HG03520 (cell line): ENCODE measurements around the gene PPP1R14D.
A peak's percentile ranks its signal among the peaks of the same experiment; 100 is the strongest.
"Not testable (repeated sequence)": the region's sequence is repeated elsewhere in the genome, so short reads cannot be mapped to it uniquely, and the experiment has no call there.

ENCODE experiments used
- ATAC-seq: cut with Tn5 transposase; IDR thresholded peaks from one replicate; pipeline ENCODE4 v1.9.1; 2021; ENCODE audit warnings: mild to moderate bottlenecking, moderate library complexity; ENCODE audit not compliant: unreplicated experiment

PPP1R14D gene, protein sequence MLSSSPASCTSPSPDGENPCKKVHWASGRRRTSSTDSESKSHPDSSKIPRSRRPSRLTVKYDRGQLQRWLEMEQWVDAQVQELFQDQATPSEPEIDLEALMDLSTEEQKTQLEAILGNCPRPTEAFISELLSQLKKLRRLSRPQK

DNA sequence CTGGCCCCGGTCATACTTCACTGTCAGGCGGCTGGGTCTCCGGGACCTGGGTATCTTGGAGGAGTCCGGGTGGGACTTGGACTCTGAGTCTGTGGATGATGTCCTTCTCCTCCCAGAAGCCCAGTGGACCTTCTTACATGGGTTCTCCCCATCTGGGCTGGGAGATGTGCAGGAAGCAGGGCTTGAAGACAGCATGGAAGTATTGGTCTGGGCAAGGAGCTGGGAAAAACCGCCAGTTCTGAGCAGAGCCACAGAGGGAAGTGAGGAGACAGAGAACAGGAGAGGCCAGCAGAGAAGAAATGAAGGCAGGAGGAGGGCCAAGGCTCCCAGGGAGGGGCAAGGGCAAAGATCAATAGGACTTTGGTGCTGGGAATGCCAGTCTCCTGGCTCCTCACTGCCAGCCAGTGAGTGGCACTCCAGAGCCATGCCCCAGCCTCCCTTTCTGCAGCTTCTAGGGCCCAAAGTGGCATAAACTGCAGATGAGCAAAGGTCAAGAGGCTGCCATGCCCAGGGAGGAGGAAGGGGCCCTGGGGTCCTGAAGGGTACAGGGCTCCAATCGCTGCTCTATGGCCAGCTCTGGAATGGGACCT is at the start of gene PPP1R14D:
Gene PPP1R14D (minus strand): TSS at position 262 of the 590 bp plus-strand sequence. CDS start 67 bp downstream, at position 195.
- ATAC-seq: no peak

DNA sequence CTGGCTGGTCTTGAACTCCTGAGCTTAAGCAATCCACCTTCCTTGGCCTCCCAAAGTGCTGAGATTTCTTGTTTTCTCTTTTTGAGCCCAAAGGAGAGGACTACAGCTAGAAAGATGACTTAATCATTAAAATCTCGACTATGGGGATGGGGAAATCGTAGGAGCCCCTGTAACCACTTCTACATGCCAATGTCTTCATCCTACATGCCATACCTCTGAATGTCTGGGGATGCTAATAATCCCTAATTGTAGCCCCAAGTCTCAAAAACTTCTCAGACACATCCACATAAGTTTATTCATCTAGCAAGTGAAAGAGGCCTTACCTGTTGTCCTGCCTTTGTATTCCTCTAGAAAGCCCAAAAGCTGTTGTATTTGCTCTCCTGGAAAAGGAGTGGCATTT is 49.2 kb upstream of the PPP1R14D start:
- ATAC-seq: no peak

DNA sequence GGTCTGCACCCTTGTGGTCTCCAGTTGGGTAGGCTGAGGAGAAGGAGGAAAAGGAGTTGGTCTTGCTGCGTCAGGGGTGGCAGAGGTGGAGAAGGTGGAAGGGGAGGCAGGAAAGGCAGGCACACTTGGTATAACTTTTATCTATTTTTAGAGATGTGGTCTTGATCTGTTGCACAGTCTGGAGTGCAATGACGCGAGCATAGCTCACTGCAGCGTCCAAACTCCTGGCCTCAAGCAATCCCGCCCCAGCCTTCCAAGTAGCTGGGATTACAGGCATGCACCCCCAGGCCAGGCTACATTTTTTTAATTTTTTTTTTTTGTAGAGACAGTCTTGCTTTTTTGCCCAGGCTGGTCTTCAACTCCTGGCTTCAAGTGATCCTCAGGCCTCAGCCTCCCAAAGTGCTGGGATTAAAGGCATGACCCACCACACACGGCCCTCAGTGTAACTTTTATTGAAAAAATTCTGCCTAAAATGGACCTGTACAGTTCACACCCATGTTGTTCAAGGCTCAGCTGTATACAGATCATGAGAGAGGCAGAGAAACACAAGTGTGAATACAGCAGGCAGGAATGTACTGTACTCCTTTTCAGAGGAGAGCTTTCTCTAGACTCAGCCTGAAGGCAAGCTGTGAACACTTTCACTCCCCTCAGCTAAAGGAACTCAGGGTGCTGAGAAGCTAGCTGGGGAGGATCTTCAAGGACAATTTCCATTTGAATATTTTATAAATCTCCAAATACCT is 47.7 kb upstream of the PPP1R14D start:
- ATAC-seq: no peak

DNA sequence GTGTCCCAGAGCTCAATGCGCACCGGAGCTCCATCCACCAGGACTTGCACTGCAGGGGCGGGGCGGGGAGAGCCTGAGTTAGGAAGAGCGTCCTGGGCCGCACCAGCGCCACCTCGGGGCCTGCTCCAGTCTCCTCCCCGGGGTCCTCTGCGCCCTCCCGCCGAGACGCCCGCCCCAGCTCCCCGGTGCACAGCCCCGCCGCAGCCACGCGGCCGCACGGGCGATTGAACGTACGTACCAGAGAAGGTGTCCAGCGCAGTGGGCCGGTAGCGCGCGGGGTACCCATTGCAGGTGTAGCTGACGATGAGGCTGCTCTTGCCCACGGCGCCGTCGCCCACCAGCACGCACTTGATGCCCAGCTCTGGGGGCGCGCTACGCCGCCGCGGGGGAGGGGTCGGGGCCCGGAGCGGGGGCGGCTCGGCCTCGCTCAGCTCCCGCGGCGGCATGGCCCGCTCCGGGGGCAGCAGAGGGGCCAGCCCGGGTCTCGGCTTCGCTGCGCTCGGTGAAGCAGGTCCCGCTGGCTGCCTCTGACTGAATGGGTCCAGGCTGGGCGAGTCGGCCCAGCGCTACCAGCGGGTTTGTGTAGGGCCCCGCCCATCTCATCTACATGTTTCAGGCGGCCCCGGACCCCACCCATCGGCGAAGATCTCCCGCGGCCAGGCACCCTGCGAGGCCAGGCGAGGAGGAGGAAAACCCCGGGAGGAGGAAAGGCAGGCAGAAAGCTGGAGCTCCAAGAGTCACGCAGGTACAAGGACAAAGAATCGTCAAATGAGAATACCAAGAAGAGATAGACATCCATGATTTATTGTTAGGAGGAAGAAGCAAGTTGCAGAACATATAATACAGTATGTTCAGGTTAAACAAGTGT is 45.4 kb upstream of the PPP1R14D start, which contains the start of gene RHOV:
Gene RHOV (minus strand): TSS at position 541 of the 868 bp plus-strand sequence. CDS start 95 bp downstream, at position 446.
- ATAC-seq: no peak

DNA sequence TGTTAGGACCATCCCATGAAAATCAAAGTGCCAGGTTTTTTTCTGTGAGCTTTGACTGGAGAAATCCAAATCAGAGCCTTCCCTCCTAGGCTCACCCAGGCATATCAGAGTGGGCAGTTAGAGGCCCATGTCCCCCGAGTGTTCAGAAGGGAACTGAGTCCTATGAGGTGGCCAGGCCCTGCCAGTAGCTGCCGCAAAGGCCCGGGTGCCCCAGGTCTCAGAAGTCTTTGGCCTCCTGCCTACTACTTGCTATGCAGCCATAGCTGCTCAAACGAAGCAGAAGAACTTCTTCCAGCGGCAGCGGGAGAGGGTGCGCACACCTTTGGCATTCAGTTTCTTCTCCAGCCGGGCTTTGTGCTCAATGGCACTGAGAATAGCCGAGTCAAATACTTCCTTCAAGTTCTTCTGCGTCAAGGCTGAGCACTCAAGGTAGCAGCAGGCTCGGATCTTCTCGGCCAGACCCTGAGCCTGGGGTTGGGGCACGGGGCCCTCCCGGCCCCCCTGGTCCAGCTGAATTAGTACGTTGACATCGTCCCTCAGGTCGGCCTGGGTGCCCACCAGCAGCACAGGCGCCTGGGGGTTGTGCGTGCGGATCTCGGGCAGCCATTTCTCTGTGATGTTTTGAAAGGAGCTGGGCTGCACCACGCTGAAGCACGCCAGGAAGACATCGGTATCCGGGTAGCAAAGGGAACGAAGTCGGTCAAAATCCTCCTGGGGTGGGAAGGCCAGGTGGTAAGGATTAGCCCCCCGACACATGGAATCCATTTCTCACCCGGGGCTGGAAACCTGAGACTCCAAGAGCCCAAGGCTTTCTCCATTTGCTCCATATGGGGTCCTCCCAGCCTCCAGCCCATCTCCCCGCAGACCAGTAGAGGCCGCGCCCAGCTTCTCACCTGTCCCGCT is 44.5 kb upstream of the PPP1R14D start:
- ATAC-seq: no peak

DNA sequence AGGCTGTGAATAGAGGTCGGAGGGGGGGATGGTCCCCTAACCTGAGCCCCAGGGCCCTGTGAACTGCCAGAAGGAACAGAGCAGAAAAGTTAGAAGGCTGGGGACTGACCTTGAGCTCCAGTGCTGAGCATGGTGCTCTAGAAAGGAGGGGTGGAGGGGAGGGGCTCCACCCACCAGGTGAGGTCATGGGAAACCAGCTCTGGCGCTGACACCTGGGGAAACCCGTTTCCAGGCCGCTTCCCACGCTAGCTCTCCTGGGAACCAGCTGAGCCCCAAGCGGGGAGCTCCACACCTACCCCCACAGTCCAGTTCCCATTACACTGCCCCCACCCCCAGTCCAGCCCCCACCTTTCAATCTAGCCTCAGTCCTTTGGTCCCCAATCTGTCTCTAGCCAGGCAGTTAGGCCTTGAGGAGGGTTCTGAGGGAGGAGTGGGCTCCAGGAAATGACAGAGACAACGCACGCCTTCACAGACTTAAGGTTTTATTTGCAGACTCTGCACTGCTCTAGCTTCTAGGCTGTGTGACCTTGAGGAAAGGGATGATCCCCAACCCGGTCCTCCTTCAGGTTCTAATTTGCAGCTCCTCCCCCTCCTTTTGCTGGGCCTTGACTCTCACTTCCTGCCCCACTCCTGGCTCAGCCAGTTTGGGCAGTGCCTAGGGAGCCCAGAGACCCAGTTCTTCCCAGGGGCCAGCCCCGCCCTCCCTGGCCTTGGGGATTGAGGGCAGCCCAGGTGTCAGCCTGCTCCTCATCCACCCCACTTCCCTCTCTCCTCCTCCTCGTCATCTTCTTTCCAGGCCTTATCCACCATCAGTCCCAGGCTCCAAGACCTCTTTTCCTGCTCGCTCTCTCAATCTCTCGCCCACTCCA is 43.5 kb upstream of the PPP1R14D start:
- ATAC-seq: no peak

DNA sequence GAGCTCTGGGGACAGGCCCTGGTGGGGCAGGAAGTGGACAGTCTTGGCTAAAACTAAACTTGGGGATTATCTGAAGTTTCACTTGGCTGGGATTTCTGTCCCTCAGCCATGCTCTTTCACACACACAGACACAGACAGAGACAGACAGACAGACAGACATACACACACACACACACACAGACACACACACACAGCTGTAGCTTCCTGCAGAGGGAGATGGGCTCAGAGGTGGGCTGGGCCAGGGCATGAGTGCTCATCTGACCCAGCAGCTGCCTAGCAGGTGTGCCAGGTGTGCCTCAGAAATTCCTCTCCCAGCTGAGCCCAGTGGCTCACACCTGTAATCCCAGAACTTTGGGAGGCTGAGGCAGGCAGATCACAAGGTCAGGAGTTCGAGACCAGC is 42.2 kb upstream of the PPP1R14D start:
- ATAC-seq: no peak

DNA sequence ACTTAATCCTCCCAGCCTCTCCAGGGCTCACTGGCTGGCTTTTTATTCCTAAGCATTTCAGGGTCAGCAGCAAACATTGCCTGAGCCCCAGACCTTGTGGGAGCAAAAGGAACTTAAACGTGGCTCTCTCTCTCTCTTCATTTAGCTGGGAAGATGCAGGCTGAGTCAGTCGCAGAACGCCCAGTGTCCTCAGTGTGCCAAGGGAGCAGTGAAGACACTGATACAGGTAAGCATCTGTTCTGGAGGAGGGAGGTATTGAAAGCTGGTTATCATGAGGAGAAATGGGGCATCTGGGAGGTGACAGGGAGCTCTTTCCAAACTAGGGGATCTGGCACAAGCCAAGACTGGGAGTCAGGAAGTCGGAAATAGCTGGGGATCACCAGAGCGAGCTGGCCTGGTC is 41.2 kb upstream of the PPP1R14D start:
- no peak for ATAC-seq

DNA sequence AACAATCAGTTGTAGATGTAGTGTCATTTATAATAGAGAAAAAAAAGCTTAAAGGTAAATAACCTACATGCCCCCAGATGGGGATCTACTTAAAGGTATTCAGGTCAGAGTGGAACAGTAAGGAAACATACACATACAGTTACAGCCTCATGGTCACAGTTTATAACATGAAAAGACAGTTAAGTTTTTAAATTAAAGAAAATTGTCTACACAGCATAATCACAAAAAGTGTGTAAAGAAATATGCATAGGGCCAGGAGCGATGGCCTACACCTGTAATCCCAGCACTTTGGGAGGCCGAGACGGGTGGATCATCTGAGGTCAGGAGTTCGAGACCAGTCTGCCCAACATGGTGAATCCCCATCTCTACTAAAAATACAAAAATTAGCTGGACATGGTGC is 38.7 kb upstream of the PPP1R14D start:
- ATAC-seq: no peak

DNA sequence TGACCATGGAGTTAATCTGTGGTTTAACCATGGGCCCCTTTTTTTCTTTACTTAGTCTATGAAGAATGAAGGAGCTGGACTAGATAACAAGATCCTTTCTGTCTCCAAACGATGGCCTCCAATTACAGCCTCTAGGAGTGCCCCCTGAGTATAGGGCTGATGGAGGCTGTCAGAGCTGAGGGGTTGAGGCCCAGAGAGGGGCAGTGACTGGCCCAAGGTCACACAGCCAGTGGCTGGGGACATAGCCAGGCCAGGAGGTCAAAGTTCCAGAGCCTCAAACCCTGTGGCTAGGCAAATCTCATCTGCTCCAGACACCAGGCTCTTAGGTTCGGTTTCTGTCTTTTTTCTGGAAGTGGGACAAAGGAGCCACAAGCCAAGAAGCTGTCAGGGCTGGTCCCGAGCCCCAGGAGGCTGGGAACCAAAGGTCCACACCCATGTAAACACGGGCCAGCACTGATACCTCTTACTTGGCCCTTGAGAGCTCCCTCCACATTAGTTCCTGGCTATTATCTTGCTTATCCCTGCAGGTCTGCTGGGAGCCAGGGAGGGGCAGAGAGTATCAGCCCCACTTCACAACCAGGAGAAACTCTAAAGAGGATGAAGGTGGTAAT is 35.3 kb upstream of the PPP1R14D start:
- ATAC-seq: no peak

DNA sequence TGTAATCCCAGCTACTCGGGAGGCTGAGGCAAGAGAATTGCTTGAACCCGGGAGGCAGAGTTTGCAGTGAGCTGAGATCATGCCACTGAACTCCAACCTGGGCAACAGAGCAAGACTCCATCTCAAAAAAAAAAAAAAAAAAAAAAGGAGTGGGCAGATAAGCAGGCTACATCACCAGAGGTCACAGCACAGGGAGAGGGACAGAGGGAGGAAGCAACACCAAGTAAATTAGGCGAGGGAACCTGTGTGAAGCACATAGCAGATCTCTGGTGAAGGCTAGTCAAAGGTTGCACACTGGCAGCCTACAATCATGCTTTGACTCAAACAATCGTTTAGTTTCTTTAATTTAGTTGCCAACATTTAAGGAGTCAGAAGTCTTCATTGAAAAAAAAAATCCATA is 32.6 kb upstream of the PPP1R14D start:
- not testable (repeated sequence) for ATAC-seq

DNA sequence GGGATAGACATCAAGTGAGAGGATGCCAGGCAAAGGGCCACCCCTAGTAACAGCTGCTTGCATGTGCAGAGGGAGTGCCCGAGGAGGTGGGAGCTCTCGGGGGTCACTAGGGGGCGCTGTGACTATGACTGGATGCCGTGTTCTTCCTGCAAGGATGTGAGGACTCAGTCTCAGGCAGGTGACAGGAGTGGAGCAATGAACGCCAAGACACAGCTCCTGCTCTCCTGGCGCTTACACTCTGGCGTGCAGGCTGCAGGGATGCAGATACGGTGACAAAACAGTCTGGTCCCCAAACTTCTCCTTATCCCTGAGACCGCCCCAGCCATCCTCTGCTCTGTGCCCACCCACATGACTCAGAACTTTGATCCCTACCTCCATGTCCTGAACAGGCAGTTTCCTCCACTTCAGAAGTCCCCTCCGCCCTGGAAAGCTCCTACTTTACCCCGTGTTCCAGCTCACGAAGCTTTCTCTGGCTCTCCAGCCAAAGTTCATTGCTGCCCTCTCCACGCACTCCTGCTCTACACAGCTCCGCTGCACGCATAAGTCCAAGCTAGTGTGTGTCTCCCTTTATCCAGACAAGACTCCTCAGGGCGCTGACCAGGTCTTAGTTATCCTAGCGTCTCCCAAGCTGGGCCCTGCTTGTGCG is 30.8 kb upstream of the PPP1R14D start:
- peak; percentile 64 for ATAC-seq

DNA sequence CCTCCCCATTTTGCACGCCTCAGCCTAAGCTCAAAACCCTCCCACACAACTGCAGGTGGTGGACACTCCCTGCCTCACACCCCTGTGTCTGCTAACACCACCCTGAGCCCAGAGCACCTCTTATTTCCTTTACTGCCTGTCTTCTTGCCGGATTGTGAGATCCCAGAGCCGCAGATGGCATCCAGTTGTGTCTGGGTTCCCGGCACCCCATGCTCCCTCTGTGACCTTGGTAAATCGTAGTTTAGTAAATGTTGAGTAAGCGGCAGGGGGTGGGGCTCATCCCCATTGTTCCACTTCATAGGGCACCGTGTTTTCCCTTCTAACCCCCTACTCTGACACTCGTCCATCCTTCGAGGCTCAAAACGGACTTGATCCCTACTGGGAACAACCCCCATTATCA is 30.2 kb upstream of the PPP1R14D start:
- ATAC-seq: no peak

DNA sequence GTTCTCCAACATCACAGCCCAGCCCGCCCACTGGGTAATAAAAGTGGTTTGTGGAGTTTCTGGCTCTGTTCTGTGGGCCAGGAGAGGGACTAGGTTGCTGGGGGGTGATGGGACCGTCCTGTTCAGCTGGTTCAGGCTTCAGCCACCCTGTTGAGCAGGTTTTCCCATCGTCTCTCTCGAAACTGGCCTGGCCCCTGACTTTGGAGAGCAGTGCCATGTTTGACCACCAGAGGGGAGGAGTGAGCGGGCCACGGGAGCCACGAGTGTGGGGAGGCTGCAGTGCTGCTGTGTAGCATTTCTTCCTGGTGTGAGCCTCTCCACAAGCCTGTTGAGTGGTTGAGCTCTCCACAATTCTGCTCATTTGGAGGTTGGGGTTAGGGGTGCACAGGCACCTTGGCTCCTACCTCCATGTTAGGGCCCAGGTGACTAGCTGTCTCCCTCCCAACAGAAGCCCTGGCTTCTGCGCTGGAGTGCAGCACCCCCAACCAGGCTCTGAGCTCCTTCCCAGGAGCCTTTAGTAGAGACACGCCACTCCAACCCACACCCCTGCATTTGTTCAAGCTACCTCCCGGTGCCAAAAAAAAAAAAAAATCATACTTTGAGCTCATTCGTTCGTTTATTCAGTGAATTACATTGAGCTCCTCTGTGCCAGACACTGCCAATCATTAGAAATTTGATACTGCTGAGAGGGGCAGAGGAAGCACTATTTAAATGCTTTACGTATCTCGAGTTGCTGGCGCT is 29.3 kb upstream of the PPP1R14D start:
- peak; percentile 64 for ATAC-seq

DNA sequence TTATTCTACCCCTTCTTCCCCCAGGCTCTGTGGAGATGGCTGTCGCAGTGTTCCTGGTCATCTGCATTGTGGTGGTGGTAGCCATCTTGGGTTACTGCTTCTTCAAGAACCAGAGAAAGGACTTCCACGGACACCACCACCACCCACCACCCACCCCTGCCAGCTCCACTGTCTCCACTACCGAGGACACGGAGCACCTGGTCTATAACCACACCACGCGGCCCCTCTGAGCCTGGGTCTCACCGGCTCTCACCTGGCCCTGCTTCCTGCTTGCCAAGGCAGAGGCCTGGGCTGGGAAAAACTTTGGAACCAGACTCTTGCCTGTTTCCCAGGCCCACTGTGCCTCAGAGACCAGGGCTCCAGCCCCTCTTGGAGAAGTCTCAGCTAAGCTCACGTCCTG is 28.2 kb upstream of the PPP1R14D start:
- ATAC-seq: no peak

DNA sequence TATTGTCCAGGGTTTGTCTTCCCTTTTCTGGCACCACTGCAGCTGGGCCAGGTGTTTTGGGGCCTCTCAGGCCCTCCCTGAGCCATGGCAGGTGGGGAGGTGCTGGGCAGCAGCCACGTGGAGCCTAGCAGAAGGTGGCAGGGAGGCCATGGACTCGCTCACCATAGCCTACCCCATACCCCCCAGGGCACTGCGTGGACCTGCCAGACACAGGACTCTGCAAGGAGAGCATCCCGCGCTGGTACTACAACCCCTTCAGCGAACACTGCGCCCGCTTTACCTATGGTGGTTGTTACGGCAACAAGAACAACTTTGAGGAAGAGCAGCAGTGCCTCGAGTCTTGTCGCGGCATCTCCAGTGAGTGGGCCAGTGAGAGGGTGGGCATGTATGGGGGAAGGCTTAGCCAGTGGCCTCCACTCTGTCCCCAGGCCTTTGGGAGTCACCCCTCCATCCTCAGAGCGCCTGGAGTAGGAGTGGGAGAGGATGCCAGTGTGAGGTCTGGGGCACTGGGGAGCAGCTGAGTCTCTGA is 27.3 kb upstream of the PPP1R14D start:
- ATAC-seq: no peak

DNA sequence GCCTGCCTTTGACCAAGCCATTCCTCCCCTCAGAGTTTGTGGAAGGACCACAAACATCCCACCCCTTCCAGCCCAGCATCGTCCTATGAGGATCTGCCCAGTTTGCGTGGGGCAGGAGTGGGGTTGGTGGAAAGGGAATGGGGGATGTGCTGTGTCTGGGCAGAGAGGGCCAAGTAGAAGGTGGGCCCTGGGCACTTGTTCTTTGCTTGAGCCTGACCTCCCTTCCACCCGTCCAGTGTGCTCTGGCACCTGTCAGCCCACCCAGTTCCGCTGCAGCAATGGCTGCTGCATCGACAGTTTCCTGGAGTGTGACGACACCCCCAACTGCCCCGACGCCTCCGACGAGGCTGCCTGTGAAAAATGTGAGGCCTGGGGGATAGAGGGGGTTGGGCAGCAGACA is 25.7 kb upstream of the PPP1R14D start:
- ATAC-seq: no peak
